ENCODE data around the gene PAX3.

The PAX3 gene

DNA sequence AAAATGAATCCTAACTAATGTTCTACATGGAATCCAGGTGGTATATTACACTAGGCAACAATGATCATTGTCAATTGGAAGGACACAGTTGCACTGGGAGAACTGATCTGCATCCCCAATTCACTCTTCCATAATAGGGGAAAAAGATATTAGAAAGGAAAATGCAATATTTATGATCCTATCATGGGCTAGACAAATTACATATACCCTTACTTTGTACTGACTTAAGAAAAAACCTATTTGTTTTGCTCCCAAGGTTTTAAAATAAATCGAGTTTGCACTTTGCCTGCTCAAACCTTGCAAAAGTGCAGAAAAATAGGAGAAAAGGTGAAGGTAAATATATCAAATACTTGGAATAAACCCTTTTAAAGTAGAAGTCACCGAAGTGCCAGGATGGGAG, 11.0 kb upstream of the PAX3 start:
- no peak for DNase-seq

DNA sequence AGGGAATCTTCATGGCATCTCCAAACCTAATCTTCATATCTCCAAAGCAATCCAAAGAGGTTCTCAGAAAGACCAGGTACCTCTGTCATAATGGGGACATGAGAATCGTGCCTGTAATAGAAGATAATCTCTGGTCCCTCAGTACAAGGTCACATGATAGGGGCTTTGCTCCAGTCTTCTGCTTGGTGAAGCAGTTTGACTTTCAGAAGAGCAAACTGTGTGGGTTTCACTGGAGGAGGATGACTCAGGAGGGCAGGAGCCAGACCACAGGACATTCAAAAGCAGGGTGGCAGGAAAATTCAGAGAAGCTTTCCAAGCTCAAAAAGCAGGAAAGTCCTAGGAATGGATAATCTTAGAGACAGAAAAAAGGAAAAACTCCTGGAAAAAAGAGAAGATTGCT, 10.6 kb upstream of the PAX3 start:
- no peak for DNase-seq

DNA sequence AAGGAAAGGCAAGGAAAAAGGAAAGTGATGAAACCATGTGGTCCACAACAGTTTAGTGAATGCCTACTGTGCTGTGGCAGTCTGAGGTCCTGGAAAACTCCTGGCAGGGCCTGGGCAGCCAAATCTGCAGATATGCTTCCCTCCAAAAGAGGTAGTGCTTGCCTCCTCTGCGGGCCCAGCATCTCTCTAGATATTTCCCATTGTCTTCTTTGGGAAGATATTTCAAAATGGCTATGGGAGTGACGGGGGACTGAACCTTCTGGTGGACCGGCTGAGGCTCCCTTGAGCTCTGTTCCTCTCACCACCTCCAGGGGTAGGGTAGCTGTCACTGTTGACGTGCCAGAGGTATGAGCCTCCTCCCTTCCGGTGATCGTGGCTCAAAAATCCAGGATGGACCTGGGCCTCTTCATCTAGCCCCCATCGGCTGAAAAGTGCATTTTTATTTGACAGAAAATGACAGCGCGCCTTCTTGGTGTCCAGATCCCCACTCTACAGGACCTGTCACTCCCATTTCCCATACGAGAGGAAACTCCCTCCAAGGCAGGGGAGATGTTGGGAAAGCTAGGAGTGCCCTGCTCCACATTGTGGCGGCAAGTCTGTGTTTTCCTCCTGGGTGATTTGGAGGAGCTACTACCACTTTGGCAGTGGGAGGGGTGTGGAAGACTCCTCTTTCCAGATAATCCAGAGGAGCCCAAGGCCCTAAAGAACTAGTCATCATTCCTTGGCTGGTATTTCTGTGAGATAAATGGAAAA, 9.4 kb upstream of the PAX3 start:
- DNase-seq: no peak

DNA sequence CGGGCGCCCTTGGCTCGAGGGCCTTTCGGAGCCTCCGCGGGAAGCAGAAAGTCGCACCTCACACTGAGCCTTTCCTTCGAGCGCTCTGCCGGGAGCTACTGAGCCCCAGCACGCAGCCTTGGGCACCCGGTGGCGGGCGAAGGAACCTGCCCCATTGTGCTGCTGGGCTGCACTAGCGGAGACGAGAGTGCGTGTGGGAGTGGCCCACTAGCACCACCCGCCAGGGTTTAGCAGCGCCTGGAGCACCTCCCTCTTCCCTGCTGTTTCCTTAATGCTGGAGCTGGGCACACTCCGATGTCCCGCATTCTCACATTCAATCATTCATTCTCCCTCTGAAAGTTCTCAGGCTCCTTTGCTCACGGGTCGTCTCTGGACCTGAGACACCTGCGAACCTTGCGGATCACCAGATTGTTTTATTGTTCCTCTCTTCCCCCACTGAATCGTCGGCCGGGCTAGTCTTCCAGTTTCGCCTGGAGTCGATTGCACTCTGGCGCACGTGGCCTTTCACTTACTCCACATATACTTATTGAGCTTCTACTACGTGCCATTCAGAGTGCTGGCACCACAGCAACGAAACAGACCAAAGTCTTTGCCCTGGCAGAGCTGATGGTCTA, 8.5 kb upstream of the PAX3 start:
- DNase-seq: no peak

DNA sequence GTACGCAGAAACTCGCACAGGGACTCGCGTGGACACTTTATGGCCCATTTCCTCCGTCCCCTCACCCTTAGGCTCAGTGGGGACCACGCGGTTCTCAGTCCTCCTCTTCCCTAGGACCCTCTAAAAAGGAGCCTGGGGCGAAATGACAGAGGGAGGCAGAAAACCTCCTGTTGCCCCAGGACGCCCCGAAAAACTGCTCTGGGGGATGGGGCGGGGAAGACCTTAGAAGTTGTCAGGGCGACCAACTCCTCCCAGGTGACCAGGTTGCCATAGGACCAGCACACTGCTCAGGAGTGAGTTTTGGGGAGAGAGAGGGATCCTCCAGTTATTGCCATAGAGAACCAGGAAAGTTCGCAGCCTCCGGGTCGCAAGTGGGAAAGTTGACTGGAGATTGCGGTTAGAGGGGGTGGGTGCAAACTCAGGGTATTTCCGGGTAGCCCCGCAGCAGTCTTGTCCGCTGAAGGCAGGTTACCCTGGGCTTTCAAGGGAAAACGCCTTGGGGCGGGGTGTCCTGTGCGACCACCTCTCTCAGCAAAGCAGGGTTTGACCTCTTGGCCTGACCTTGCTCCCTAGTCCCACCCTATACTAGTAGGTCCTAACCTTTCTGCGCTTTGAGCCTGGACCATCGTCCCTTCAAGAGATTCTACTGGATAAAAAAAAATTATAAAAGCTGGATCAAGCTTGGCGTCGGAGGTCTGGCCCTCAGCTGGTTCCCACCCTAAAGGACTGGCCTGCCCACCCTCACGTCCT, 7.8 kb upstream of the PAX3 start:
- no peak for DNase-seq

DNA sequence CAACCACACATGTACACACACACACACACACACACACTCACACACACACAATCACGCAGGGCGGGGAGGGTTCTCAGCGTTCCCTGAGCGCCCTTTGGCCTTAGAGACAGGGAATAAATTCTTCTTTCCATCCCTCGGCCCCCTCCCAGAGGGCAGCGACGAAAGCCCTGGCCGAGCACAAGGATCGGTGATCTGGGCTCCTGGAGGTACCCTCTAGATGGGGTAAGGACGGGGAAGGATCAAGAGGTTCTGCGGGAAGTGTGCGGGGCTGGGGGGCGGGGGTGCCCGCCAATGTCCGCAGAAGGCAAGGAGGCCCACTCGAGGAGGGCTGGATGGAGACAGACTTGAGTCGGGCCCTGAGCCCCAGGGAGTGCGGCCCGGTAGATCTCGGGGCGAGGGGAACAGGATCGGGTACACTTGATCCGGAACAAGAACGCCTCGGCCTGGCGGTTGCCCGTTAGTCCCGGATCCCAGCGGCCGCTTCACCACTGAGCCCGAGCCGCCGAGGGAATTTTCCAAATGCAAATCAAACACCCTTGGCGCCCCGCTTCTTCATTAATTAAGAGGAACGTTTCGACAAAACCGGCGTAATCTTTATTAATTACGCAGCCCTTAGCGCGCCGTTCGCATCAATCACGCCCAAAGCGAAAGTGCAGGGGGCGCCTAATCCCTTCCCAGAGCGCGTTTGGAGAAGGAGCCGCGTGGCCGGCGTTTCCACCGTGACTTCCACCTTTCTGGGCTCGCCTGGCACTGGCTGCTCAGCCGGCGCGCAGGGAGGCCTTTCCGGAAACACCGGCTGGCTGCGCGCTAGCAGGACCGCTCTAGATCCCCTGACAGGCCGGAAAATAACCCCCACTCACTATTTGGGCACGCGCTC, 7.0 kb upstream of the PAX3 start:
- DNase-seq: no peak

DNA sequence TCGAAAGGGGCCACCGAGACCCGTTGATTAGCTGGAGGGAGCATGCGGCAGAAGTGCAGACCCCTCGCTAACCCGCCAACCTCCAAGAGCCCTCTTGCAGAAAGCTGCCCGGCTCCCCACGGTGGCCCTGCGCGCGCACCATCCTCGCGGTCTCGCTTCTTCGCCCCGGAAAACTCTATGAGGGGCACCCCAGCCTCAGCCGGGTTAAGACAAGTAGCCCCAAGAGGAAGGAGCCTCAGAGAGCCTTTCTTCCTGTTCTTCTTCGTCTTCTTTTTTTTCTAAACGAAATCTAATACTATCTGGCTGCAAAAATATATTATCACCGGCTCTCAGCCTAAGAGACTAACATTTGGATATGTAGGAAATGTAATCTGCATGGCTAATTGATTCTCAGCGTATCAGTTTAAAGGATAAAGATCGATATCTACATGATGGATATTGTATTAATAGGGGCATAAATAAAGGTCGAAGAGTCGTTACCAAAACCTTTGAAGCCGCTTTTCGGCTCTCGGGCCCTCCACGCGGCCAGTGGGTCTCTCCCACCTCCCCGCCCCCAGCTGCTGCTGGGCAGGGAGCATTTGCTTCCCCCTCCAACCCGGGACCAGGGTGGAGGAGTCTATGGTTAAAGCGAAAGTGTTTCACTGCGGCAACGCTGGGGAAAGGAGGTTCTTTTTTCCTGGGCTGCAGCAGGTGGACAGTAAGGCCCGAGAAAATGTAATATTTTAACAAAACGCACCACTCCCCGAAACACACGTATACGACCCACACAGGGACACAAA, 6.1 kb upstream of the PAX3 start:
- DNase-seq: no peak

DNA sequence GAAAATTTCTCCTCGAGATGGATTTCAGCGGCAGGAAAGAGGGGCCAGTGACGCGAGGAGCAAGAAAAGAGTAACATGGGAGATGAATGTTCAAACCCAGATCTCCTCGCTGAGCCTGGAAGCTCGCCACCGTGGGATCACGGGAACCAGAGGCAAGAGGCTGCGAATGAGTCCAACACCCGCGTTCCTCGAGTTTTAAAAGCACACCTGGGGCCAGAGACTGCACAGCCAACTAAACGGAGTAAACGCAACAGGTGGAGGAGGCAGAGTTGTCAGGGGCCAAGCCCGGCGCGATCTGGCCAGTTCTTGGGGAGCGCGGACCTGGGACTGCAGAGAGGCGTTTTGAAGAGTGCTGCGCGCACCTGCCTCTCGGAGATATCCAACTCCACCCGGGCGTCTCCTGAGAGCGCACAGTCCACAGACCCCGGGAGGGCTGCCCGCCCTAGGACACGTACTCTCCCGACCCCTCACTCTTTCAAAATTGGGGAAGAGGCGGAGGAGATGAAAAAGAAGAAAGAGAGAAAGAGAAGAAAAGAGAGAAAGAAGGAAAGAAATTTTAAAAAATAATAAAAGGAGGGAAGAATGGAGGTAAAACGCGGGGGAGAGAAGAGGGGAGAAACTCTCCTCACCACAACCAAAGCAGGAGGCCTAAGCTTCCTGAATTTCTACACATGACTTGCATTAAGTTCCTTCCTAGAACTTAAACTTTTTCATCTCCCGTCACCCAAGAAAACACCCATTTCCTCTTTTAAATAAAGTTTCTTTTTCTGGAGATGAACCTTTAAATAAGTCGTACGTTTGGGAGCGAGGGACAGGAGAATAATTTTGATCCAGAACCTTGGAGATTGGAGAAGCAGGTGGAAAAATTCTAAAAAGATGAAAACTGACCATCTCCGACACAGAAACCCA, 5.3 kb upstream of the PAX3 start:
- no peak for DNase-seq

DNA sequence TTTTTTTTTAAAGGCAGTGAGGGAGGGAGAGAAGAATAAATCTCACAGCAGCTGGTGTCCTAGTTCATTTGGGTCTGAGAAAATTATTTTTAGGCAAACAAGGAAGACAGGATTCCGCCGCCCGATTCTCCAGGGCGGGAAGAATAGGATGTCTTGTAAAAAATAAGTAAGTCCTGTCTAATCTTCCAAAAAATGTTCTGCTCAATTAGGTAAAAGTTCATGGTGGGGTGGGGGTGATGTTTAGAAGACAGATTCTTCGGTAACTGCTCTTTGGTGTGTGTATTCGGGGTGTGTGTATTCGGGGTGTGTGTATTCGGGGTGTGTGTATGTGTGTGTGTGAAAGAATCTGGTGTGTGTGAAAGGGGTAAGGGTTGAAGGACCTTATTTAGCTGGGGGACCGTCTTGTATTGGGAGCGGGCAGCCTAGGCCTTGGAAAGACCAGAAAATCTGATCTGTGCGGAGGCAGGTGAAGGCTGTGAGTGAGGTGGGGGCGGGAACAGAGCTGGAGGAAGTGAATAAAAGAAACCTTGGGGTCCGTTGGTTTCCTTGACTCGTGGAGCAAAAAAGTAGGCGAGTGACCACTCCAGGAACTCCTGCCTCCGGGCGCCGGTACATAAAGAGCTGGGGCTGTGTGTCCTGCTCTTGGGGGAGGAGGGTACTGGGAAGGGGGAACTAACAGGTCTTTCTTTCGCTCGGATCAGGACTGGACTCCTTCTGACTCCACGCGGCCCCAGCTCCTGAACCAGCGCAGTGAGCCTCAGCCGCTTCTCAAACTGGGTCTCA, 4.4 kb upstream of the PAX3 start:
- no peak for DNase-seq

DNA sequence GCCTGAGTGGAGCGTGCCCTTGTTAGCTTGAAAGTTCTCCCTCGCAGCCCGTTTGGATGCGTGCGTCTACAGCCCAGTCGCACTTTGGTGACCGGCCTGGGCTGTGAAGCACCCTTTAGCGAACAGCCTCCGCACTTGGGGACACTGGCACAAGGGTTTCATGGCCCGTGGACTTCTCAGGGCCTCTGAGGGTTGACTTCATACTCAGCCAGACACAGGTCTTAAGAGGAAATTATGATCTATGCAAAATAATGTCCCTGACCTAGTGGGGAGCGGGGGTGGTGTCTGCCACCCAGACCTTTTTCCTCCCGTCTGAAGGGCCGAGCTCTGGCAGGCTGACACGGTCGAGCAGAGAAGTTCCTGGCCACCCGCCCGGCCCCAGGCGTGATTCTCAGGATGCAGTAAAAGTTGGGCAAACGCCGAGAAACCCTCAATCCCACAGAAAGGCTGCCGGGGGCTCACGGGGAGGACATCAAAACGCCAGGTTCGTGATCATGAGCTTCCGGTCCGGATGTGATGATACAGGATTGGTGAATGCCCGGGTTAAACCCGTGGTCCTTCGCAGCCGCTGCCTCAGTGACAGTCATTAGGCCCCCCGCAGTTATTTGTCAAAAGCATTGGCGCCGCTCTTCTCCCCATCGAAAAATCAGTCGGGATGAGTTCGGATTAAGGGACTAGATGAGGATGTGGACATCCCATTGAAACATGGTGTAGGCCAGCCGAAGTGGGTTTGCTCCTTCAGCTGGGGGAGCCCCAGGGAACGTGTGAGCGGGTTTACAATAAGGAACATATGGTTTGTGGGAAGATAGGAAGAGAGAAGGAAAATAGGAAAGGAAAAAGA, 3.6 kb upstream of the PAX3 start:
- no peak for DNase-seq

DNA sequence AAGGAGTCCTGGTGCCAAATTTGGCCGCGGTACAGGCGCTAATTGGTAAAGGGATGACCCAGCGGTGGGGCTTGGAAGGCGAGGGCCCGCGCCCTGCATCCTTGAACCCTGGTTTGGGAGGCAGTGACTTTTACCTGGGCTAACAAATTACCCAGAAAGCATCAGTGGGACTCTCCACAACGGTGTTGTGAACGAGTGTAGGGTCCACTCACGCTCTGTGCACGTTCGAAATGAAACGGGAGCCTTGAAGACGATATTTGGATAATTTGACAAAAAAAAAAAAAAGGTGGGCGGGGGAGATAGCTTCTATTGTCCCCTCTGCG, 3.0 kb upstream of the PAX3 start:
- no peak for DNase-seq

DNA sequence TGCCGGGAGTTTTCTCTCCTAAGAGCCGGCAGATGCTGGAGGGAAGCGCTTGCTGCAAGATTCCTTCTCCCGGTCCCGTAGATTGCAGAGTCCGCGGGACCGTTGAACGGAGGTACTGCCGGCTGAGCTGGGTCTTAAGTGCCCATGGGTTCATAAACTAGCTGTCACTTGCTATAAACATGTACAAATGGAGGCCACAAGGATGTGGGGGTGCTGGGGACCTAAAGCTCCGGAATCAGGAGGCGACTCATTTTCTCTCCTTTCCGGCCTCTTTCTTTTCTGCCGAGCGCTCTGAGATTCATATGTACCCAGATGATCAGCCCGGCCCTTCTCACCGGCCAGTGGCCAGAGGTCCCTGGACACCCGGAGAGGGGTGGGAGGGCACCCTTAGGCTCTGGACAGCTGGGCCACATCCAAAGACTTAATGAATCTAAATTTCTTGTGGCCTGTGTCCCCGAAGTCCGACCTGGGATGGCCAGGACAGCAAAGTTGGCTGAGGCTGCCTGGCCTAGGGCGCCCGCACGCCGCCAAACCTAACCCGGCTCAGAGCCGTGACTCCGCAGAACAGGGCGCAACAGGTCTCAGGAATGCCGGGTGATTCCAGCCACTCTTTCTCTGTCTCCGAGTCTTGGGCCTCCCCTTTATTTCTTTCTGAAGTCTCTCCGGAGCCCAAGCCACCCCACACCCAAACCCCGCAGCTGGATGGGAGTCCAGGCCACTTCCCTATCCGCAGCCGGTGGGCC, 2.4 kb upstream of the PAX3 start:
- DNase-seq: no peak

DNA sequence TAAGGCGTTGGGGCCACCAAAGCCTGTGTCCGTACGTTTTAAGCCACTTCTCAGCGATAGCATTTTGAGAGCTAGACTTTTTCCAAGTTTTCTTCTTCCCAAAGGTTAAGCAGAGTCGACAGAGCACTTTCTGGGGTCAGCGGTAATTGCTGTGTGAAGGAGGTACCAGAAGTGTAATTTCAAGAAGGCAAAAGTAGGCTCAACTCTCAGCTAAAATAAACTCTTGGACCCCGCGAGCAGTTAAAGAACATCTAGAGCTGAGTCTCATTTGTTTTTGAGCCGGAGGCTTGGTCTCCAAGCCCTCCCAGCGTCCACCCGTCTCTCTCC, 1.9 kb upstream of the PAX3 start:
- DNase-seq: no peak

DNA sequence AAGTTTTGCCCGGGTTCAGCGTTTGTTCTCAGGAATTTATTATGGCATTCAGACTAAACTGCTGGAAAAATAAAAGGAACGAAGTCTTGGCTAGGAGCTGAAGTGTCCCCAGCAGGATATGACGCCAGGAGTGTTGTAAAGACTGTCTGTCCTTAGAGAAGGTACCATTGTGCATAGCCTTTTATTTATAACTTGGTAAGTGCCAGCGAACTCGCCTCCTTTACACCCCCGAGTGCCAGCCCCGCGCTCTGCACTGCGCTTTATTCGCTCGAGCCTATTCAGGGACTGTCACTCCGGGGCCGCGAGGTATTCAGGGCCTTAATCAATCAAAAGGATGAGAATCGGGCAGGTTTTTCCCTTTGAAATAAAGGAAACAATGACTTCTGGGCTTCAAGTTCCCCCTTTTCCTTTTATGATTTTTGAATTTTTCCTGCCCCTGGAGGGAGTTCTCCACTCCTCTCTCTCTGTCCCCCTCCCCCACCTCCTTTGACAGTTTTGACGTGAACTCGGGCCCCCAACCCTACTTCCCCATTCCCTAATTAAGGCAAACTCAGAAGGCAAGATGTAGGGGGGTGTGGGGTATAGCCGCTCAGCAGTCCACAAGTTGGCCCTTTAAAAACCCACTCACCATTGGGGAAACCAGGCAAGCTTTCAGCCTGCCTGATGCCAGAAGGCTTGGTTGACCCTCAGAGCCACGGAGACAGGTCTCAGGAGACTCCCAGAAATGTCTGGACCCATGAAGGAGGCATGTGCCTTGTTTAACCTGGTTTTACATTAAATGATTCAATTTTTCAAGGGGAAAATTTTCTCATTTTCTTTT, 1.3 kb upstream of the PAX3 start:
- no peak for DNase-seq

DNA sequence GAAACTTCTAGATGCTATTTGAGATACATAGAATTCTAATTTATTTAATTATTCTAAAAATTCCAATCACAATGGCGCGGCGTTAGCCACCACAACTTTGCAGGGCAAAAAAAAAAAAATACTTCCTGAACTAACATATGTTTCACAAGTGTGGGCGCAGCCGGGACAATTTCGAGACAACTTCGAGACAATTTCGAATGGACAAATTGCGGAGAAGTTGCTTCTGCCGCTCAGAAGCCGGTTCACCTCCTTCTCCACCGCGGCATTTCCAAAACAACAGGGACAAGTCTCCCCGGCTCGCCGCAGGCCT, 842 bp downstream of the PAX3 start:
- DNase-seq: no peak

DNA sequence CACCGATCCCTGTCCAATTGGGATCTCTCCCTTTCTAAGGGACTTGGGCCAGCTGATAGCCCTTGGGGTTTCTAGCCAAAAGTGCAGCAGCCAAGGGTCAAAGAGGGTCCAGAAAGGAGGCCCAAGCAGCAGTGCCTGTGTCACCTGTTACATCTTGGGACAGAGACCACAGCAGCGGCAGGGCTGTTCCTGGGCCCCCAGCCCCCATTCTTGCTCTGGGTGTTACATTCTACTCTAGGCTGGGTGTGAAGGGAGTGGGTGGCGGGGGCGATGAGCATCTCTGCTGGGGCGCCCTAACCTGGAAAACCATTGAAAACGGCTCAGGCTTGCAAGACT, 1.2 kb downstream of the PAX3 start:
- no peak for DNase-seq

DNA sequence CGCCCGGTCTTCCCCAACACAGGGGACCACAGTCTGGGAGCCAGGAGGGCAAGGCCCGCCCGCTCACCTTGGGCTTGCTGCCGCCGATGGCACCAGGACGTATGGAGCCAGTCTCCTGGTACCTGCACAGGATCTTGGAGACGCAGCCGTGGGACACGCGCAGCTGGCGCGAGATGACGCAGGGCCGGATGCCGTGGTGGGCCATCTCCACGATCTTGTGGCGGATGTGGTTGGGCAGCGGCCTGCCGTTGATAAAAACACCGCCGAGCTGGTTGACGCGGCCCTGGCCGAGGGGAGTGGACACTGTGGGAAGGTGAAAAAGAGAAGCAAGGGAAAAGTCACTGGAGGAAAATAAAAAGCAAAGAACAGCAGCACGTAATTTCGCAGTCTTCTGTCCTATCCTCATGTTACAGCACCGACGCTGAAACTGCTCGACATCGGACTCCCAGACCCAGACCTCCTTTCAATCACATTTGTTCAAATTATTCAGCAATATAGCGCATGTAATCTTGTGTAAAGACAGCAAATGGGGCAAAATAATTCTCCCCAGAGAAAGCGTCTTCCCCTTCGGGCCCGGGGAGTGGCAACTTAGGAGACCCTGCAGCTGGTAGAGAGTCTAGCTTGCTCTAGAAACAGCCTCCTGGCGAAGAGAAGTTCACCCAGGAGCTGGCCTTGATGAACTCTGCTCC, 1.7 kb downstream of the PAX3 start:
- no peak for DNase-seq

DNA sequence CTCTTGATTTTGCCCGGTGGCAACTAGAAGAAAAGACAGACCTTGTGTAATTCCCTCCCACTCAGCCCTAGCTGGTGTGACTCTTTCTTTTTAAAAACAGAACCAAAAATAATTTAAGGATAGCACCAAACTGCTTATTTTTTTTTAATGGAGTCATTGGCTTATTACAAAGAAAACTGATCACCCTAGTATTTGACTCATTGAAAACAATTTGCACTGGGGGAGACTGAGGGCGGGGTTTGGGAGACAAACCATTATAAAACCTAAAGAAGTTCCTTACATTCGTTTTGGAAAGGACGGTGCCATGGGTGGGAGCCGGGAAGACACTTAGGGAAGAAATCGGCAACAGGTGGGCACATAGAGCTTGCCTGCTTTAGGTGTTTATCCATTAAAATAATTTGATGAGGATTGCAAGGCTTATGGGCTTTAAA, 2.5 kb downstream of the PAX3 start:
- DNase-seq: no peak

Data from GF-D8 (cell line).